Psoas muscle (tissue), 8 donors: ENCODE results near the gene TRIM67. TPM values are rescaled to one million over a fixed set of nuclear protein-coding genes. Genes with fewer than 3 reads are reported as not detected.

Experiments used
- ATAC-seq, 4 donors: fragments of 200-7000 bp; cut with Tn5 transposase; one replicate each; pipeline ENCODE4 v1.9.1; 2020; ENCODE audit warnings: moderate library complexity in 3 of 4, mild to moderate bottlenecking in 2 of 4
- DNase-seq, 2 donors: peaks; one replicate each; pipeline ENCODE4 v3.0.0-alpha.2; 2020
- H3K27ac ChIP-seq: fragments of 200-600 bp; one replicate; pipeline ENCODE4 v1.8.0; 2022
- H3K27me3 ChIP-seq, 3 donors: fragments of 200-600 bp in 1 of 3; one replicate each; pipeline versions ENCODE4 v1.6.1 to v1.8.0; 2013 to 2022; ENCODE audit warnings: low read length in 2 of 3, mild to moderate bottlenecking in 2 of 3, moderate library complexity in 1 of 3; ENCODE audit not compliant: insufficient read depth in 3 of 3
- H3K36me3 ChIP-seq, 2 donors: fragments of 200-600 bp in 1 of 2; one replicate each; pipeline versions ENCODE4 v1.6.1 to v1.8.0; 2013 to 2022; ENCODE audit warnings: low read depth in 1 of 2, mild to moderate bottlenecking in 1 of 2, moderate library complexity in 1 of 2; ENCODE audit not compliant: insufficient read depth in 1 of 2
- H3K4me1 ChIP-seq: fragments of 200-600 bp; one replicate; pipeline ENCODE4 v1.8.0; 2022
- H3K4me3 ChIP-seq: fragments of 200-600 bp; one replicate; pipeline ENCODE4 v1.8.0; 2022; ENCODE audit warnings: mild to moderate bottlenecking
- H3K9me3 ChIP-seq: fragments of 200-600 bp; one replicate; pipeline ENCODE4 v1.8.0; 2022
- CTCF ChIP-seq: fragments of 200-600 bp; IDR thresholded peaks from one replicate; pipeline ENCODE4 v1.8.0; 2022; ENCODE audit warnings: antibody characterized with exemption
- WGBS, 3 donors: extraction: QIAGEN DNeasy Blood & Tissue Kit; methylation state at CpG; one replicate each; pipeline versions ENCODE4 v1.1.6 to v1.1.7; 2013; 5-methylcytosine and 5-hydroxymethylcytosine counted together
- intact Hi-C, 2 donors: fragments of 100-400 bp; cut with DNase I; formaldehyde crosslinking; loops; one replicate each; pipeline versions ENCODE4 v1.11.0 to v1.14.2; 2022
- polyA plus RNA-seq, 3 donors: library from polyadenylated mRNA; stranded (reverse); fragments of 200-250 nt; gene quantifications; one replicate each; pipeline ENCODE4 v1.2.3, GENCODE V29; 2013
- total RNA-seq, 4 donors: library from RNA; stranded (reverse); fragmentation: NEBNext Ultra II Directional in 2 of 4; extraction: Animal tissue kit (Norgen Biotek cat#: 25700) in 2 of 4; gene quantifications; one replicate each; pipeline versions ENCODE4 v1.2.1 to v1.2.4, GENCODE V29; 2021 to 2023
- donor health status: healthy with polysubstance abuse.
- donor health status: DM: no; HTN: no; CAD: no; lungs with moderate emphysema.
- donor health status: Bipolar disorder and iron deficiency.
- donor health status: healthy.
- donor health status: DM: yes; HTN: yes; CAD: no.
- donor health status: DM: no; HTN: no; CAD: no.
- donor health status: DM: no; HTN: no; CAD: no.
- donor health status: DM: yes; HTN: yes; CAD: no.

Gene TRIM67
- total and polyA plus RNA-seq, 7 donors = 0.06 TPM; not detected in 6

GRCh38 chr1:231144416-231145193 is 17.3 kb upstream of the TRIM67 start:
- Histone ChIP-seq H3K9me3 (peaks cover 7% of the 10 kb centered on the region), H3K4me1 (peaks cover 5% of the 10 kb centered on the region), H3K36me3 (no peaks in the 10 kb centered on the region), H3K4me3 (no peak overlapping the region), H3K27ac (no peak overlapping the region), H3K27me3 (peaks cover 0 to 11% (median 0%) of the 10 kb centered on the region in 3 donors)
- DNase-seq (no peak), ATAC-seq (no peak)
- WGBS, 3 donors = 76 to 83% (median 82%) methylated on average over 7 of the region's 7 CpGs
- no peak for TF ChIP-seq CTCF
- intact Hi-C loops = no loop called here

GRCh38 chr1:231147896-231148295 is 14.0 kb upstream of the TRIM67 start:
- intact Hi-C loops = no loop called here
- Histone ChIP-seq H3K4me1 (no peaks in the 10 kb centered on the region), H3K4me3 (no peak overlapping the region), H3K27me3 (peaks cover 0 to 11% (median 0%) of the 10 kb centered on the region in 3 donors), H3K27ac (no peak overlapping the region), H3K9me3 (peaks cover 17% of the 10 kb centered on the region), H3K36me3 (no peaks in the 10 kb centered on the region)
- WGBS, 3 donors = 63 to 73% (median 67%) methylated on average over 3 of the region's 3 CpGs
- no peak for TF ChIP-seq CTCF
- DNase-seq (no peak), ATAC-seq (no peak)

GRCh38 chr1:231151811-231152210 is 10.0 kb upstream of the TRIM67 start:
- H3K4me1 ChIP-seq = no peaks in the 10 kb centered on the region
- intact Hi-C loops = no loop called here
- no peaks in the 10 kb centered on the region for H3K36me3 ChIP-seq
- no peak for TF ChIP-seq CTCF
- no peak overlapping the region for H3K4me3 ChIP-seq
- DNase-seq (no peak), ATAC-seq (no peak)
- H3K9me3 ChIP-seq = peaks cover 10% of the 10 kb centered on the region
- H3K27me3 ChIP-seq = peaks cover 0 to 6% (median 0%) of the 10 kb centered on the region in 3 donors
- H3K27ac ChIP-seq = no peak overlapping the region
- 4 to 13% (median 6%) methylated on average over 1 of the region's 1 CpG for WGBS, 3 donors

GRCh38 chr1:231153726-231154125 is 8.1 kb upstream of the TRIM67 start:
- intact Hi-C loops = no loop called here
- Histone ChIP-seq H3K36me3 (no peaks in the 10 kb centered on the region), H3K27me3 (peaks cover 0 to 1% (median 0%) of the 10 kb centered on the region in 3 donors), H3K4me1 (no peaks in the 10 kb centered on the region), H3K9me3 (peaks cover 10% of the 10 kb centered on the region), H3K27ac (no peak overlapping the region), H3K4me3 (no peak overlapping the region)
- DNase-seq = no peak
- WGBS, 3 donors = 44 to 75% (median 71%) methylated on average over 2 of the region's 2 CpGs
- ATAC-seq = no peak
- TF ChIP-seq CTCF = no peak
